AG04449 (cell line): ENCODE results near the gene HNRNPUL1.
"Not testable (repeated sequence)": the region's sequence is repeated elsewhere in the genome, so short reads cannot be mapped to it uniquely, and the experiment has no call there.

ENCODE experiments used
- CTCF ChIA-PET: fragments of 350-600 bp; formaldehyde crosslinking; extraction: SDS; loops from one replicate; lab custom pipeline; 2021; ENCODE audit warnings: antibody characterized with exemption; lab: Yijun Ruan, JAX
- POLR2A ChIA-PET: fragments of 400-600, 350-600 bp; formaldehyde crosslinking; extraction: SDS; loops from one replicate; lab custom pipeline; 2020; ENCODE audit warnings: antibody characterized with exemption, inconsistent platforms; lab: Yijun Ruan, JAX
- DNase-seq: peaks from one replicate; pipeline ENCODE4 v3.0.0-alpha.2; 2010; ENCODE audit warnings: low read depth, low spot score
- H3K4me3 ChIP-seq: 2 replicates; pipeline ENCODE4 v1.5.1; 2011; ENCODE audit warnings: low read depth, mild to moderate bottlenecking, control low read depth, low read length
- CTCF ChIP-seq: IDR thresholded peaks from one replicate; pipeline ENCODE4 v1.5.1; 2011; ENCODE audit warnings: mild to moderate bottlenecking, moderate library complexity, low read length, control low read depth, inconsistent platforms; ENCODE audit not compliant: insufficient read depth; ENCODE audit errors: missing control alignments

The HNRNPUL1 gene

DNA sequence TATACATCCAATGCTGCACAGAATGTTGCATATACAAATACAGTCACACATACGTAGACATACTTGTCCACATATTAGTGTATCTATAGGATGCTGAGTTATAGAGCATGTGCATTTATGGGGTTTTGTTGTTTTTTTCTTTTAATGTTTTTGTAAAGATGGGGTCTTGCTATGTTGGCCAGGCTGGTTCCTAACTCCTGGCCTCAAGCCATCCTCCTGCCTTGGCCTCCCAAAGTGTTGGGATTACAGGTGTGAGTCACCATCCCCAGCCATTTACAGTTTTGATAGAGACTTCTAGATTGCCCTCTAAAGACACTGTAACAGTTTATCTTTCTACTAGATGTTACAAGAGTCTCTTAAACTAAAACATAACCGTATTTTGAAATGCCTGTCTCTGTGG lies 14.3 kb downstream of the HNRNPUL1 start:
- POLR2A ChIA-PET: interaction anchor here (1.2 kb wide), 1 partner anchor 9 kb away, joined by 3 read pairs; no protein-coding TSS in a partner anchor
- H3K4me3 ChIP-seq: no peak overlapping the region
- CTCF ChIA-PET: interaction anchor here (2.2 to 4.3 kb wide), 4 partner anchors 13 to 74 kb away, joined by 5 to 20 read pairs (median 8); partner anchors contain the start of gene HNRNPUL1
- no peak for TF ChIP-seq CTCF
- no peak for DNase-seq

DNA sequence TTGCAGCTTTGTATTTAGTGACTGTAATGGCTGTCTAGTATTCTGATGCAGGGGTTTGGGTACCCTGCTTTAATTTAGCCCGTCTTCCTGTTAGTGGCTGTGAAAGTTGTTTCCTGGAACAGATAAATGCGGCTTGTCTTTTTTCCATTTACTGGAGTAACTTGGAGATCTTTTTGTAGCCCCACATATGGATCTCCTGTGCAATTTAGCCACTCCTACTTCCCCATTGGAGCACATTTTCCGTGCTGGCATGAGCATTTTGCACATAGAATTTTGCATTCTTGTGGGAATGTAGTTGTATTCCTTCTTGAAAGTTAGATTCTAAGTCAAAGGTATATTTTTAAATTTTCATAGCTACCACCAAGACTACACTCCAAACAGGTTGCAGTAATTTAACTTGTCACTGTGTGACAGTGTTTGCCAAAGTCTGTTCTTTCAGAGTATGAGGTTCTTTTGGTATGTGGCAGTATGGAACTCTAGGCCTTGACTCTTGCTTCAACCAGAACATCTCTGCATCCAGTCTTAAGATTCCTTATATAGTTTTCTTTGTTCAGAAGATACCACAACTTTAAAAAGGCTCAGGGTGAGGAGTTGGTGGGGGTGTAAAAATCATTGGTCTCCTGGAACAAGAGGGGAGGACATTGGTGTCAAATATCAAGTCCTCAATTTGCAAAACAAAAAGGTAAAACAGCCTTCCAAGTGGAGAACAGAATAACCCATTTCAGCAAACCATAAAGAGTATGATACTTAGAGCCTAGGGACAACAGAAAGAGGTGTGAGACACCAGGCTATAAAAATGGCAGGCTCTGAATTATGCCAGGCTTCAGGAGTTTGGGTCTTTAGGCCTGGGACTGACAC lies 24.7 kb downstream of the HNRNPUL1 start:
- TF ChIP-seq CTCF: no peak
- CTCF ChIA-PET: interaction anchor here (0.8 to 12.7 kb wide), 4 partner anchors 20 to 282 kb away, joined by 3 to 164 read pairs (median 6); partner anchors contain the start of gene CCDC97
- no peak overlapping the region for H3K4me3 ChIP-seq
- POLR2A ChIA-PET: interaction anchor here (0.6 kb wide), 1 partner anchor 54 kb away, joined by 3 read pairs; no protein-coding TSS in a partner anchor
- no peak for DNase-seq

GRCh38 chr19:41289814-41290213 lies 25.6 kb downstream of the HNRNPUL1 start:
- DNase-seq, POLR2A ChIA-PET, H3K4me3 ChIP-seq: not testable (repeated sequence)
- CTCF ChIA-PET: interaction anchor here (12.7 kb wide), 1 partner anchor 20 kb away, joined by 164 read pairs; the partner anchor contains the start of gene CCDC97

- H3K4me3 ChIP-seq: no peak overlapping the region
- DNase-seq: no peak
- no peak for TF ChIP-seq CTCF
- POLR2A ChIA-PET: interaction anchor here (0.7 kb wide), 1 partner anchor 14 kb away, joined by 3 read pairs; no protein-coding TSS in a partner anchor
- CTCF ChIA-PET: interaction anchor here (12.7 kb wide), 1 partner anchor 15 kb away, joined by 164 read pairs; the partner anchor contains the start of gene CCDC97
These were observed 30.2 kb downstream of the HNRNPUL1 start for GRCh38 chr19:41294393-41294792.

GRCh38 chr19:41295499-41295898 lies 31.3 kb downstream of the HNRNPUL1 start:
- TF ChIP-seq CTCF: no peak
- ChIA-PET CTCF (interaction anchor here (1.1 to 12.7 kb wide), 2 partner anchors 14 to 31 kb away, joined by 5 to 164 read pairs; partner anchors contain the start of genes CCDC97 and HNRNPUL1), POLR2A (no interaction called here)
- DNase-seq: no peak
- H3K4me3 ChIP-seq: no peak overlapping the region

DNA sequence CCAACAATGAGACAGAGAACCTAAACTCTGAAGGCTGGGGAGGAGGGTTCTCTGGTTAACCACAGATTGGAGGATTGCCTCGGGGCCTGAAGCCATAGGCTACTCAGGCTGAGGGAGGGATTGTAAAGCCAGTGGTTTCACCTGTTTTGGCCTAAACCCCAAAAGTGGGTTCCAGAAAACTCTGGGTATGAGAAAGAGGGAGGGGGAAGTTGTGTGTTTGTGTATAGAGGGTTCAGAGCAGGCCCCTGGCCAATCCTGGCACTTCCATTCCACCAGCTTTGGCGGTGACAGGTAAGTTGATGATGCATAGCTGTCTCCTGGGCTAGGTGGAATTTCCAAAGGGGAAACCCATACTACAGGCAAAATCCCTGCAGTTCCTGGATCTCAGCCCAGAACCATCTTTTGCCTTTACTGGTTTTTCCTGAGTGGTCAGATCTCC lies 32.3 kb downstream of the HNRNPUL1 start:
- H3K4me3 ChIP-seq: no peak overlapping the region
- ChIA-PET CTCF (interaction anchor here (1.6 to 12.7 kb wide), 3 partner anchors 9 to 92 kb away, joined by 5 to 164 read pairs (median 20); partner anchors contain the start of gene CCDC97), POLR2A (no interaction called here)
- no peak for TF ChIP-seq CTCF
- no peak for DNase-seq
